HCT116 (cell line): ENCODE measurements around the gene CLOCK. TPM values are rescaled to one million over a fixed set of nuclear protein-coding genes. Genes with fewer than 3 reads are reported as not detected.

Experiments used
- ATAC-seq: fragments of 200-7000 bp; cut with Tn5 transposase; 2 replicates; pipeline ENCODE4 v1.9.1; 2020; ENCODE audit warnings: mild to moderate bottlenecking, moderate library complexity
- BruUV-seq: library from RNA; stranded (reverse); fragments of 400-500 nt; replicated peaks from 2 replicates; lab custom pipeline; 2021; lab: Mats Ljungman, UMichigan
- CTCF ChIA-PET: fragments of 300-600 bp; sonication (Branson Sonifier 250); formaldehyde crosslinking; loops from one replicate; lab custom pipeline; 2021; ENCODE audit warnings: antibody characterized with exemption; lab: Charles Lee
- POLR2A ChIA-PET: fragments of 300-600, 350-600 bp; sonication (Branson Sonifier 250); formaldehyde crosslinking; loops from one replicate; lab custom pipeline; 2021; ENCODE audit warnings: antibody characterized with exemption; lab: Charles Lee
- RAD21 ChIA-PET, 2 experiments: fragments of 300-600 bp; sonication (Branson Sonifier 250); formaldehyde crosslinking; loops; one replicate each; lab custom pipeline; 2023; ENCODE audit warnings: low total read pairs in 2 of 2; ENCODE audit not compliant: uncharacterized antibody in 2 of 2, unreplicated experiment in 2 of 2, low non-redundant PET in 1 of 2; lab: Charles Lee
- DNase-seq: peaks from one replicate; pipeline ENCODE4 v3.0.0-alpha.2; 2010; ENCODE audit warnings: low read depth, low spot score
- H2AFZ ChIP-seq: fragments of 200-600 bp; shearing (Covaris generic), sonication (generic); 2 replicates; pipeline ENCODE4 v1.6.1; 2017; ENCODE audit warnings: low read depth, mixed run types, mixed read lengths, antibody characterized with exemption, low read length; ENCODE audit not compliant: poor library complexity, severe bottlenecking
- H3K27ac ChIP-seq: 2 replicates; pipeline ENCODE4 v1.5.1; 2012; ENCODE audit warnings: low read depth, low read length
- H3K27me3 ChIP-seq: fragments of 200-600 bp; sonication (generic); 2 replicates; pipeline ENCODE4 v1.6.1; 2016; ENCODE audit warnings: mixed run types, low read length, mixed read lengths; ENCODE audit not compliant: insufficient read depth
- H3K36me3 ChIP-seq, 2 experiments: fragments of 200-500 bp in 1 of 2; fragments of 200-600 bp in 1 of 2; sonication (Bioruptor generic) in 1 of 2; sonication (generic) in 1 of 2; 2 replicates each; pipeline versions ENCODE4 v1.5.1 to v1.6.1; 2014 to 2016; ENCODE audit warnings: low read length in 2 of 2, inconsistent platforms in 1 of 2, mixed read lengths in 1 of 2, mixed run types in 1 of 2; ENCODE audit not compliant: insufficient read depth in 2 of 2, control insufficient read depth in 1 of 2
- H3K4me1 ChIP-seq, 2 experiments: fragments of 200-600 bp in 1 of 2; sonication (generic) in 1 of 2; 2 replicates each; pipeline versions ENCODE4 v1.5.1 to v1.6.1; 2012 to 2017; ENCODE audit warnings: low read length in 2 of 2, inconsistent platforms in 1 of 2, mild to moderate bottlenecking in 1 of 2, mixed read lengths in 1 of 2, mixed run types in 1 of 2, moderate library complexity in 1 of 2; ENCODE audit not compliant: insufficient read depth in 2 of 2, control insufficient read depth in 1 of 2
- H3K4me2 ChIP-seq: fragments of 200-600 bp; sonication (generic); 2 replicates; pipeline ENCODE4 v1.6.1; 2017; ENCODE audit warnings: mixed run types, low read length, mixed read lengths
- H3K4me3 ChIP-seq, 2 experiments: fragments of 200-600 bp in 1 of 2; sonication (generic) in 1 of 2; replicated peaks in 1 of 2; 2 replicates each; pipeline ENCODE4 v1.5.1; 2011 to 2016; ENCODE audit warnings: low read length in 2 of 2, control low read depth in 1 of 2, low read depth in 1 of 2, mild to moderate bottlenecking in 1 of 2, mixed read lengths in 1 of 2, mixed run types in 1 of 2
- H3K79me2 ChIP-seq: fragments of 200-600 bp; sonication (generic); 2 replicates; pipeline ENCODE4 v1.6.1; 2017; ENCODE audit warnings: mild to moderate bottlenecking, mixed run types, low read length, moderate library complexity, mixed read lengths; ENCODE audit not compliant: insufficient read depth
- H3K9ac ChIP-seq: fragments of 200-600 bp; sonication (generic); 2 replicates; pipeline ENCODE4 v1.6.1; 2016; ENCODE audit warnings: low read length, mixed read lengths
- H3K9me2 ChIP-seq: fragments of 200-600 bp; sonication (generic), shearing (Covaris generic); 2 replicates; pipeline ENCODE4 v1.6.1; 2017; ENCODE audit warnings: mixed run types, mild to moderate bottlenecking, moderate library complexity; ENCODE audit not compliant: insufficient read depth
- H3K9me3 ChIP-seq, 2 experiments: fragments of 200-500 bp in 1 of 2; fragments of 200-600 bp in 1 of 2; sonication (Bioruptor generic) in 1 of 2; sonication (generic) in 1 of 2; 2 replicates each; pipeline ENCODE4 v1.6.1; 2014 to 2017; ENCODE audit warnings: low read length in 2 of 2, mixed read lengths in 2 of 2, inconsistent platforms in 1 of 2, low read depth in 1 of 2, mild to moderate bottlenecking in 1 of 2, mixed run types in 1 of 2, moderate library complexity in 1 of 2; ENCODE audit not compliant: control insufficient read depth in 1 of 2, insufficient read depth in 1 of 2
- H4K20me1 ChIP-seq: fragments of 200-600 bp; sonication (generic), shearing (Covaris generic); 2 replicates; pipeline ENCODE4 v1.6.1; 2017; ENCODE audit warnings: mixed run types, mild to moderate bottlenecking, moderate library complexity; ENCODE audit not compliant: insufficient read depth
- CBX3 ChIP-seq: IDR thresholded peaks from 2 replicates; pipeline ENCODE4 v1.6.1; 2012; ENCODE audit warnings: low read depth
- EZH2 ChIP-seq: fragments of 200-600 bp; sonication (generic); IDR thresholded peaks from 2 replicates; pipeline ENCODE4 v1.6.1; 2017; ENCODE audit warnings: antibody characterized with exemption, mixed run types
- FOSL1 ChIP-seq: IDR thresholded peaks from 2 replicates; pipeline ENCODE4 v1.6.1; 2012; ENCODE audit warnings: low read depth
- JUND ChIP-seq: IDR thresholded peaks from 2 replicates; pipeline ENCODE4 v1.6.1; 2012
- POLR2A ChIP-seq: IDR thresholded peaks from 2 replicates; pipeline ENCODE4 v1.7.0; 2011; ENCODE audit warnings: borderline replicate concordance; ENCODE audit not compliant: insufficient read depth, insufficient read length; ENCODE audit errors: extremely low read depth
- POLR2AphosphoS5 ChIP-seq: IDR thresholded peaks from 2 replicates; pipeline ENCODE4 v1.6.1; 2011; ENCODE audit warnings: mild to moderate bottlenecking, low read depth, low read length, moderate library complexity
- RAD21 ChIP-seq: IDR thresholded peaks from 2 replicates; pipeline ENCODE4 v1.6.1; 2012; ENCODE audit warnings: low read depth, mild to moderate bottlenecking
- TCF7L2 ChIP-seq: IDR thresholded peaks from 2 replicates; pipeline ENCODE4 v1.7.0; 2011; ENCODE audit warnings: borderline replicate concordance, inconsistent platforms; ENCODE audit not compliant: insufficient read depth, insufficient read length; ENCODE audit errors: extremely low read depth
- YY1 ChIP-seq: IDR thresholded peaks from 2 replicates; pipeline ENCODE4 v1.6.1; 2011; ENCODE audit warnings: low read length, low read depth, moderate library complexity, mild to moderate bottlenecking; ENCODE audit not compliant: insufficient replicate concordance; ENCODE audit errors: extremely low read depth
- intact Hi-C: fragments of 100-400 bp; cut with micrococcal nuclease; formaldehyde crosslinking; loops from 2 replicates; pipeline ENCODE4 v1.10.0; 2022
- total RNA-seq: library from RNA; stranded (reverse); gene quantifications from one replicate; pipeline ENCODE4 v1.2.1, GENCODE V29; 2021; ENCODE audit not compliant: unreplicated experiment
- TF ChIP-seq, protein P1 (sequence below): IDR thresholded peaks from 2 replicates; pipeline ENCODE4 v1.6.1; 2012
- TF ChIP-seq, protein P2 (sequence below): IDR thresholded peaks from 2 replicates; pipeline ENCODE4 v1.6.1; 2011; ENCODE audit warnings: mild to moderate bottlenecking, low read length, moderate library complexity; ENCODE audit not compliant: insufficient replicate concordance; ENCODE audit errors: extremely low read depth
- TF ChIP-seq, protein P3 (sequence below): IDR thresholded peaks from 2 replicates; pipeline ENCODE4 v1.6.1; 2012
- TF ChIP-seq, protein P4 (sequence below): IDR thresholded peaks from 2 replicates; pipeline ENCODE4 v1.6.1; 2012; ENCODE audit warnings: low read depth

Gene CLOCK
- total RNA-seq, 1 experiment from 2014 or later: 38.7 TPM

DNA sequence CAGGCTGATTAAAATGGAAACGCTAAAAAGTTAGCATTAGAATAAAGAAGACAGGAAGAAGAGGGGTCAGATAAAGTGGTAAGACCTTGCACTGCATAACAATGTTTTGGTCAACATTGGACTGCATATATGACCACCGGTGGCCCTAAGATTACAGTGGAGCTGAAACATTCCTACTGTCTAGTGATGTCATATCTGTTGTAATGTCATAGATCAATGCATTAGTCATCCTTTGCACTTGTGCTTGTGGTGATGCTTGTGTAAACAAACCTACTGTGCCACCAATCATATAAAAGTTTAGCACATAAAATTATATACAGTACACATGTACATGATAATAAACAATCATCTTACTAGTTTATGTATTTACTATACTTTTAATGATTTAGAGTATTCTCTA is 78.0 kb downstream of the CLOCK start:
- Histone ChIP-seq H3K4me2 (no peak overlapping the region), H3K36me3 (peaks cover 4 to 25% of the 10 kb centered on the region in 2 experiments; a peak in 3 of 4 replicates), H4K20me1 (no peaks in the 10 kb centered on the region), H3K4me3 (no peak overlapping the region), H3K79me2 (no peaks in the 10 kb centered on the region), H3K4me1 (0 out of 4 replicates have a peak, but pooled peaks cover 0 to 3% of the 10 kb centered on the region in 2 experiments), H2AFZ (no peak overlapping the region), H3K27me3 (no peaks in the 10 kb centered on the region), H3K9me2 (no peaks in the 10 kb centered on the region), H3K27ac (no peak overlapping the region), H3K9ac (no peak overlapping the region), H3K9me3 (no peaks in the 10 kb centered on the region)
- no TSS peak for BruUV-seq
- ATAC-seq: no peak
- POLR2A ChIA-PET: no interaction called here
- CTCF ChIA-PET: no interaction called here
- DNase-seq: peak; percentile 15
- TF ChIP-seq FOSL1 (peak; percentile 38; the same call in 1 of the 2 replicates), JUND (0 out of 2 replicates have a peak, but pooled peaks have one; percentile 11), TCF7L2 (no peak), YY1 (no peak)
- RAD21 ChIA-PET: no interaction called here
- intact Hi-C loops: no loop called here

DNA sequence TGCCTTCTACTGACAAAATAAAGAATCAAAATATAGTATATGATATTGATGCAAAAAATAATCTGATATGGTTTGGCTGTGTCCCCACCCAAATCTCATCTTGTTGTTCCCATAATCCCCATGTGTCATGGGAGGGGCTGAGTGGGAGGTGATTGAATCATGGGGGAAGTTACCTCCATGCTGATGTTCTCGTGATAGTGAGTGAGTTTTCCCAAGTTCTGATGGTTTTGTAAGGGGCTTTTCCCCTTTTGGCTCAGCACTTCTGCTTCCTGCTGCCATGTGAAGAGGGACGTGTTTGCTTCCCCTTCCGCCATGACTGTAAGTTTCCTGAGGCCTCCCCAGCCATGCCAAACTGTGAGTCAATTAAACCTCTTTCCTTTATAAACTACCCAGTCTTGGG is 80.7 kb downstream of the CLOCK start:
- ChIA-PET CTCF (no interaction called here), POLR2A (no interaction called here), RAD21 (no interaction called here)
- no peak overlapping the region for H2AFZ ChIP-seq
- intact Hi-C loops: no loop called here
- H3K9me3 ChIP-seq: no peaks in the 10 kb centered on the region
- H4K20me1 ChIP-seq: no peaks in the 10 kb centered on the region
- H3K4me2 ChIP-seq: no peak overlapping the region
- H3K9ac ChIP-seq: no peak overlapping the region
- H3K9me2 ChIP-seq: no peaks in the 10 kb centered on the region
- H3K27me3 ChIP-seq: no peaks in the 10 kb centered on the region
- H3K79me2 ChIP-seq: no peaks in the 10 kb centered on the region
- H3K27ac ChIP-seq: no peak overlapping the region
- H3K4me1 ChIP-seq: 0 out of 4 replicates have a peak, but pooled peaks cover 0 to 3% of the 10 kb centered on the region in 2 experiments
- peaks cover 2 to 21% of the 10 kb centered on the region in 2 experiments; a peak in 2 of 4 replicates for H3K36me3 ChIP-seq
- no peak for DNase-seq
- no TSS peak for BruUV-seq
- ATAC-seq: no peak
- H3K4me3 ChIP-seq: no peak overlapping the region
- no peak for TF ChIP-seq POLR2A
- no peak for TF ChIP-seq CBX3
- TF ChIP-seq POLR2AphosphoS5: no peak
- TF ChIP-seq, protein P1, sequence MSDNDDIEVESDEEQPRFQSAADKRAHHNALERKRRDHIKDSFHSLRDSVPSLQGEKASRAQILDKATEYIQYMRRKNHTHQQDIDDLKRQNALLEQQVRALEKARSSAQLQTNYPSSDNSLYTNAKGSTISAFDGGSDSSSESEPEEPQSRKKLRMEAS: no peak
- TF ChIP-seq, protein P2, sequence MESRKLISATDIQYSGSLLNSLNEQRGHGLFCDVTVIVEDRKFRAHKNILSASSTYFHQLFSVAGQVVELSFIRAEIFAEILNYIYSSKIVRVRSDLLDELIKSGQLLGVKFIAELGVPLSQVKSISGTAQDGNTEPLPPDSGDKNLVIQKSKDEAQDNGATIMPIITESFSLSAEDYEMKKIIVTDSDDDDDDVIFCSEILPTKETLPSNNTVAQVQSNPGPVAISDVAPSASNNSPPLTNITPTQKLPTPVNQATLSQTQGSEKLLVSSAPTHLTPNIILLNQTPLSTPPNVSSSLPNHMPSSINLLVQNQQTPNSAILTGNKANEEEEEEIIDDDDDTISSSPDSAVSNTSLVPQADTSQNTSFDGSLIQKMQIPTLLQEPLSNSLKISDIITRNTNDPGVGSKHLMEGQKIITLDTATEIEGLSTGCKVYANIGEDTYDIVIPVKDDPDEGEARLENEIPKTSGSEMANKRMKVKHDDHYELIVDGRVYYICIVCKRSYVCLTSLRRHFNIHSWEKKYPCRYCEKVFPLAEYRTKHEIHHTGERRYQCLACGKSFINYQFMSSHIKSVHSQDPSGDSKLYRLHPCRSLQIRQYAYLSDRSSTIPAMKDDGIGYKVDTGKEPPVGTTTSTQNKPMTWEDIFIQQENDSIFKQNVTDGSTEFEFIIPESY: no peak
- no peak for TF ChIP-seq RAD21
- TF ChIP-seq, protein P3, sequence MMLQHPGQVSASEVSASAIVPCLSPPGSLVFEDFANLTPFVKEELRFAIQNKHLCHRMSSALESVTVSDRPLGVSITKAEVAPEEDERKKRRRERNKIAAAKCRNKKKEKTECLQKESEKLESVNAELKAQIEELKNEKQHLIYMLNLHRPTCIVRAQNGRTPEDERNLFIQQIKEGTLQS: no peak
- TF ChIP-seq FOSL1: no peak
- no peak for TF ChIP-seq EZH2
- TF ChIP-seq, protein P4, sequence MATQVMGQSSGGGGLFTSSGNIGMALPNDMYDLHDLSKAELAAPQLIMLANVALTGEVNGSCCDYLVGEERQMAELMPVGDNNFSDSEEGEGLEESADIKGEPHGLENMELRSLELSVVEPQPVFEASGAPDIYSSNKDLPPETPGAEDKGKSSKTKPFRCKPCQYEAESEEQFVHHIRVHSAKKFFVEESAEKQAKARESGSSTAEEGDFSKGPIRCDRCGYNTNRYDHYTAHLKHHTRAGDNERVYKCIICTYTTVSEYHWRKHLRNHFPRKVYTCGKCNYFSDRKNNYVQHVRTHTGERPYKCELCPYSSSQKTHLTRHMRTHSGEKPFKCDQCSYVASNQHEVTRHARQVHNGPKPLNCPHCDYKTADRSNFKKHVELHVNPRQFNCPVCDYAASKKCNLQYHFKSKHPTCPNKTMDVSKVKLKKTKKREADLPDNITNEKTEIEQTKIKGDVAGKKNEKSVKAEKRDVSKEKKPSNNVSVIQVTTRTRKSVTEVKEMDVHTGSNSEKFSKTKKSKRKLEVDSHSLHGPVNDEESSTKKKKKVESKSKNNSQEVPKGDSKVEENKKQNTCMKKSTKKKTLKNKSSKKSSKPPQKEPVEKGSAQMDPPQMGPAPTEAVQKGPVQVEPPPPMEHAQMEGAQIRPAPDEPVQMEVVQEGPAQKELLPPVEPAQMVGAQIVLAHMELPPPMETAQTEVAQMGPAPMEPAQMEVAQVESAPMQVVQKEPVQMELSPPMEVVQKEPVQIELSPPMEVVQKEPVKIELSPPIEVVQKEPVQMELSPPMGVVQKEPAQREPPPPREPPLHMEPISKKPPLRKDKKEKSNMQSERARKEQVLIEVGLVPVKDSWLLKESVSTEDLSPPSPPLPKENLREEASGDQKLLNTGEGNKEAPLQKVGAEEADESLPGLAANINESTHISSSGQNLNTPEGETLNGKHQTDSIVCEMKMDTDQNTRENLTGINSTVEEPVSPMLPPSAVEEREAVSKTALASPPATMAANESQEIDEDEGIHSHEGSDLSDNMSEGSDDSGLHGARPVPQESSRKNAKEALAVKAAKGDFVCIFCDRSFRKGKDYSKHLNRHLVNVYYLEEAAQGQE: no peak
